Endothelial cell of umbilical vein (primary cell): ENCODE results near the gene REPIN1.

Experiments
- POLR2A ChIP-seq: IDR thresholded peaks from 2 replicates; pipeline ENCODE4 v1.6.1; 2012; ENCODE audit warnings: low read depth, mild to moderate bottlenecking, control low read depth, low read length
- TF ChIP-seq, protein P1 (sequence below), 2 donors: IDR thresholded peaks; 1 replicate in 1 of 2; 2 replicates in 1 of 2; pipeline ENCODE4 v1.5.1; 2011; ENCODE audit warnings: low read length in 2 of 2, mild to moderate bottlenecking in 2 of 2, moderate library complexity in 2 of 2, control low read depth in 1 of 2, inconsistent platforms in 1 of 2, low read depth in 1 of 2; ENCODE audit not compliant: insufficient read depth in 1 of 2; ENCODE audit errors: extremely low read depth in 1 of 2

DNA sequence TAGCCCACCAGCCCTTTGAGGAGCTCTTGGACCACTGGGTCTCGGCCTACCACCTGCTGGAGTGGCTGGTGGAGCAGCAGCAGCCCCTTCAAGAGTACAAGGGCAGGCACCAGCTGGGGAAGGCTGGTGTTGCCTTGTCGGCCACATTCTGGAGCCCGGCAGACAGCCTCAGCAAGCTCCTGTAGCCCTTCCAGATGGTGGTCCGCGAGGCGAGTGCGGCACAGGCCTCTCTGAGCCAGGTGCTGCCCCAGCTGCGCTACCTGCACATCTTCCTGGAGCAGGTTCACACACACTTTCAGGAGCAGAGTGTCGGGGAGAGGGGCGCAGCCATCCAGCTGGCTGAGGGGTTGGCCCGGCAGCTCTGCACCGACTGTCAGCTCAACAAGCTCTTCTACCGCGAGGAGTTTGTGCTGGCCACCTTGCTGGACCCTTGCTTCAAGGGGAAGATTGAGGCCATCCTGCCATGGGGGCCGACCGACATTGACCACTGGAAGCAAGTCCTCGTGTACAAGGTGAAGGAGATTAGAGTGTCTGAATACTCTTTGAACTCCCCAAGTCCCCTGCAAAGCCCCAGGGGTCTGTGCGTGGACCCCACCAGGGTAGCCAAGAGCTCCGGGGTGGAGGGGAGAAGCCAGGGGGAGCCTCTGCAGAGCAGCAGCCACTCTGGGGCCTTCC is 38.3 kb upstream of the REPIN1 start:
- TF ChIP-seq, protein P1, sequence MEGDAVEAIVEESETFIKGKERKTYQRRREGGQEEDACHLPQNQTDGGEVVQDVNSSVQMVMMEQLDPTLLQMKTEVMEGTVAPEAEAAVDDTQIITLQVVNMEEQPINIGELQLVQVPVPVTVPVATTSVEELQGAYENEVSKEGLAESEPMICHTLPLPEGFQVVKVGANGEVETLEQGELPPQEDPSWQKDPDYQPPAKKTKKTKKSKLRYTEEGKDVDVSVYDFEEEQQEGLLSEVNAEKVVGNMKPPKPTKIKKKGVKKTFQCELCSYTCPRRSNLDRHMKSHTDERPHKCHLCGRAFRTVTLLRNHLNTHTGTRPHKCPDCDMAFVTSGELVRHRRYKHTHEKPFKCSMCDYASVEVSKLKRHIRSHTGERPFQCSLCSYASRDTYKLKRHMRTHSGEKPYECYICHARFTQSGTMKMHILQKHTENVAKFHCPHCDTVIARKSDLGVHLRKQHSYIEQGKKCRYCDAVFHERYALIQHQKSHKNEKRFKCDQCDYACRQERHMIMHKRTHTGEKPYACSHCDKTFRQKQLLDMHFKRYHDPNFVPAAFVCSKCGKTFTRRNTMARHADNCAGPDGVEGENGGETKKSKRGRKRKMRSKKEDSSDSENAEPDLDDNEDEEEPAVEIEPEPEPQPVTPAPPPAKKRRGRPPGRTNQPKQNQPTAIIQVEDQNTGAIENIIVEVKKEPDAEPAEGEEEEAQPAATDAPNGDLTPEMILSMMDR (IDR thresholded peaks at IDR 0.05; ENCODE audit: extremely low read depth in 1 of 2, insufficient read depth in 1 of 2, low read depth in 1 of 2, low read length in 2 of 2) = no peak
- TF ChIP-seq POLR2A = no peak
